ENCODE data around the gene LRP2.

DNA sequence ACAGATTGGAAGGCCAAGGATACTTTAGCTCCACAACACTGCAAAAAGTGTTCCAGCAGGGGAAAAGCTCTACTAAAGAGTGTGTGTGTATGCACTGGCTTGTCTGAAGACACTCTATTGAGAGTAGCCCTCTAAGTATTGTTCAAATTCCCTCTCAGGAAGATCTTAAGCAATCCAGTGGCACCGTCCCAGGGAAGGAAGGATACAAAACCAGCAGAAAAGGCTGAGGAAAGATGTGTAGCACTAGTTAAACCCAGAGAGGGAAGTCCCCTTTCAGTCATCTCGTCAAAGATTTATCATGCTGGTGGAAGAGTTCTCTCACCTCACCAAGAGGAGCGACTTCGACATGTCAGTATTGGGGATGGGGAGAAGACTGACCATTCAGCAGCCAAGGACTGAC lies 242.5 kb downstream of the LRP2 start:
- TF ChIP-seq, protein P1, sequence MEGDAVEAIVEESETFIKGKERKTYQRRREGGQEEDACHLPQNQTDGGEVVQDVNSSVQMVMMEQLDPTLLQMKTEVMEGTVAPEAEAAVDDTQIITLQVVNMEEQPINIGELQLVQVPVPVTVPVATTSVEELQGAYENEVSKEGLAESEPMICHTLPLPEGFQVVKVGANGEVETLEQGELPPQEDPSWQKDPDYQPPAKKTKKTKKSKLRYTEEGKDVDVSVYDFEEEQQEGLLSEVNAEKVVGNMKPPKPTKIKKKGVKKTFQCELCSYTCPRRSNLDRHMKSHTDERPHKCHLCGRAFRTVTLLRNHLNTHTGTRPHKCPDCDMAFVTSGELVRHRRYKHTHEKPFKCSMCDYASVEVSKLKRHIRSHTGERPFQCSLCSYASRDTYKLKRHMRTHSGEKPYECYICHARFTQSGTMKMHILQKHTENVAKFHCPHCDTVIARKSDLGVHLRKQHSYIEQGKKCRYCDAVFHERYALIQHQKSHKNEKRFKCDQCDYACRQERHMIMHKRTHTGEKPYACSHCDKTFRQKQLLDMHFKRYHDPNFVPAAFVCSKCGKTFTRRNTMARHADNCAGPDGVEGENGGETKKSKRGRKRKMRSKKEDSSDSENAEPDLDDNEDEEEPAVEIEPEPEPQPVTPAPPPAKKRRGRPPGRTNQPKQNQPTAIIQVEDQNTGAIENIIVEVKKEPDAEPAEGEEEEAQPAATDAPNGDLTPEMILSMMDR (IDR thresholded peaks at IDR 0.05), result no peak
- no peak for TF ChIP-seq POLR2A (IDR thresholded peaks at IDR 0.05)

All from thyroid gland (tissue), 4 donors.